Stimulated activated CD4-positive, alpha-beta T cell treated with anti-CD3 and anti-CD28 coated beads, Interleukin-12 subunit alpha, Interleukin-12 subunit beta, amount 100 ng/mL, for 4 hours (primary cell): ENCODE data around the gene BSPH1.
"Not testable (repeated sequence)": the region's sequence is repeated elsewhere in the genome, so short reads cannot be mapped to it uniquely, and the experiment has no call there.

Experiments
- DNase-seq: peaks from one replicate; pipeline ENCODE4 v3.0.0-alpha.2; 2020

The BSPH1 gene

DNA sequence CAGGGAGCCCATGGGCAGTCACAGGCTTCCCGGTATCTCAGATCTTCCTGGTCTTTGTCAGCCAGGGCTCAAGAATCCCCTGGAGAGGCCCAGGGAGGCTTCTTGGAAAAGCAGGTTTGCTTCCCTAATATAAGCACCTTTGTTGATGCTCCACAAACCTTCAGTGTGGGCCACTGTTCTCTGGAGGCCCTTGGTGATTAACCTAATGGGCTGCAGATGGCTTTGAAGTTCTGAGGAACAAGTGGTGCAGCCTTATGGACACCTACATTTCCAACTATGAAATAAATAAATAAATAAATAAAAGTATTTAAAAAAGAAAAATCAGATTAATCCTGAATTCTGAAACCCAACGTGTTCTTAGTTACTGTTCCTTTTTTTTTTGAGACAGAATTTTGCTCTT is at the start of gene BSPH1:
TSS of gene BSPH1 (minus strand) at position 101 of the 400 bp plus-strand sequence. CDS start at position 12, 89 bp downstream.
- no peak for DNase-seq

- no peak for DNase-seq
These were observed 44.8 kb upstream of the BSPH1 start for GRCh38 chr19:48036765-48037164.

GRCh38 chr19:48033604-48034003 is 41.6 kb upstream of the BSPH1 start:
- no peak for DNase-seq

GRCh38 chr19:48030073-48030472 is 38.1 kb upstream of the BSPH1 start:
- DNase-seq: no peak

DNA sequence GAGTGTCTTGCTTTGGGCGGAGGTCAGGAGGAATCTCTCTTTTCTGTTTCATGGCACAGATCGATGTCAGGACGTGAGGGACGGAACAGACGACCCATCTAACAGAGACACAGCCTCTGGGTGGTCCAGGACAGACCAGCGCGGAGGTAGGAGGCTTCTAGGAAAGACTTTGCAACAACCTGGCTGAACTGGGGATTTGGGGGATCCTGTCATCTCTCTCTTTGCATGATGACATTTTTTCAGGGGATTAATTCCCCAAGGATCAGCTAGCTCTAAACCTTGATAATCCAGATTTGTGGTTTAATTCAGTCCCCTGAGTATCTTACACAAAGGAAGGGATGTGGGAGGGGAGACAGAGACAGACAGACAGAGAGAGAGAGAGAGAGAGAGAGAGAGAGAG is 37.5 kb upstream of the BSPH1 start:
- no peak for DNase-seq

GRCh38 chr19:48025480-48025879 is 33.5 kb upstream of the BSPH1 start:
- no peak for DNase-seq

DNA sequence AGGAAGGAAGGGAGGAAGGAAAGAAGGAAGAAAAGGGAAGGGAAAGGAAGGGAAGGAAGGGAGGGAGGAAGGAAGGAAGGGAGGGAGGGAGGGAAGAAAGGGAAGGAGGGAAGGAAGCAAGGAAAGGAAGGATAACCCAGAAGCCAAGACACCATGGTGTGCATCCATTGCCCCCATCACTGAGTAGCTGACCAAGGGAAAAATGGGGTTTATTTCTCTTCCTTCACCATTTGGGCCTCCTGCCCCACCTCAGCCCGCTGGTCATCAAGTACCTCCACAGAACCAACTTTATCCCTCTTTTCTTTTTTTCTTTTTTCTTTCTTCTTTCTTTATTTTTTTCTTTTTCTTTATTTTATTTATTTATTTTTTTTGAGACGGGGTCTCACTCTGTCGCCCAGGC is 31.5 kb upstream of the BSPH1 start:
- DNase-seq: no peak

DNA sequence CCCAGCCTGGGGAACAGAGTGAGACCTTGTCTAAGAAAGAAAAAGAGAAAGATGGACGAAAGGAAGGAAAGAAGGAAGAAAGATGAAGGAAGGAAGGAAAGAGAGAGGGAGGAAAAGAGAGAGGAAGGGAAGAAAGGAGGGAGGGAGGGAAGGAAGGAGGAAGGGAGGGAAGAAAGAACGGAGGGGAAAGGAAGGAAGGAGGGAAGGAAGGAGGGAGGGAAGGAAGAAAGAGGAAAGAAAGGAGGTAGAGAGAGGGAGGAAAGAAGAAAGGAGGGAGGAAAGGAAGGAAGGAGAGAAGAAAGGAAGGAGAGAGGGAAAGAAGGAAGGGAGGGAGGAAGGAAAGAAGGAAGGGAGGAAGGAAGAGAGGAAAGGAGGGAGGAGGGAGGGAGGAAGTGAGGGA is 31.0 kb upstream of the BSPH1 start:
- no peak for DNase-seq

DNA sequence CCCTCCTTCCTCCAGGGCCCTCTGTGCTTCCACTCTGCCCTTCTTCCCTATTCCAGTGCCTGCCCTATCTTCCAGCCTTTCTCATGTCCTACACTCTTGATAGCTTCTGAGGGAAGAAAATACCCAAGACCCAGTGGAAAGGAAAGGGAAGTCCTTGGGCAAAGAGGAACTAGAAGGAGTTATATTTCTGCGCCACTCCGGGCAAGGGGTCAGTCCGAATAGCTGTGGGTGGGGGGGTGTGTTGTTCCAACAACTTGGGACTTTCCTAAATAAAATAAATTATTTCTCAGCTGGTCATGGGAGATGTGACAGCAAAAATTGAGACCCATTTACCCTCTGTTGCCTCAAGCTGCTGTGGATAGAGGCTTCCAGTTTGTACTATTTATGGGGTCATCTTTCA is 28.7 kb upstream of the BSPH1 start:
- no peak for DNase-seq

DNA sequence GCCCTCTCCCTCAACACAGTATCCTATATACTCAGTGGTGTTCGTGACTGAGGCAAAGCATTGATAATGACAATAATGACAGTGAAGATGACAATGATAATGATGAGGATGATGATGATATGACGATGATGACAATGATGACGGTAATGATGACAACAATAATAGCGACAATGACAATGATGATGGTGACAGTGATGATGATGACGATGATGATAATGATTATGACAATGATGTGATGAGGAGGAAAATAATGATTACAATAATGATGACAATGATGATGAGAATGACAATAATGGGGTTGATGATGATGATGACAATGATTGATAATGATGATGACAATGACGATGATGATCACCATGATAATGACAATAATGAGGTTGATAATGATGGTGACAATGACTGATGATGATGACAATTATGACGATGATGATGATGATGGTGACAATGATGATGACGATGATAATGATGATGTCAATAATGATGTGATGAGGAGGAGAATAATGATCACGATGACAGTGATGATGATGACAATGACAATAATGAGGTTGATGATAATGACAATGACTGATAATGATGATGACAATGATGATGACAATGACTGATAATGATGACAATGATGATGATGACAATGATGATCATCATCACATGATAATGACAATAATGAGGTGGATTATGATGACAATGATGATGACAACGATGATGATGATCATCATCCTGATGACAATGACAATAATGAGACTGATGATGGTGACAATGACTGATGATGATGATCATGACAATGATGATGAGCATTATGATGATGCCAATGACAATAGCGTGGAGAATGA is 19.2 kb upstream of the BSPH1 start:
- no peak for DNase-seq

DNA sequence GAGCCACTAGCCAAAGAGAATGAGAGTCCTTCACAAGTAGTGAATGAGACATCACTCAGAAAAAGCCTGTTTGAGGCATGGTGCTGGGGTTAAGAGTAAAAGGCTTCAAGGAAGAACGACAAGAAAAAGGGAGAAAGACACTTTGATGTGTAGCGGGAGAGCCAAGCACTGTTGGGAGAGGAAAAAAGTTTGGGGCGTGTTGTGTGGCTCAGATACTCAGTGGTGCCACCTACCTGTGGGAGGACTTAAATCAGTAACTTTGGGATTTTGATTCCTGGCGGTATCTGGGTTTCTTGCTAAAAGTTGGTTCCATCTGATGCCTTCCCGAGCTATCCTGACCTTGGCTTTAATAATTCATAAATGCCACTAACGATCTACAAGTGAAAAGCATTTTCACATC is 14.8 kb upstream of the BSPH1 start:
- no peak for DNase-seq

GRCh38 chr19:48004236-48004635 is 12.3 kb upstream of the BSPH1 start:
- no peak for DNase-seq

DNA sequence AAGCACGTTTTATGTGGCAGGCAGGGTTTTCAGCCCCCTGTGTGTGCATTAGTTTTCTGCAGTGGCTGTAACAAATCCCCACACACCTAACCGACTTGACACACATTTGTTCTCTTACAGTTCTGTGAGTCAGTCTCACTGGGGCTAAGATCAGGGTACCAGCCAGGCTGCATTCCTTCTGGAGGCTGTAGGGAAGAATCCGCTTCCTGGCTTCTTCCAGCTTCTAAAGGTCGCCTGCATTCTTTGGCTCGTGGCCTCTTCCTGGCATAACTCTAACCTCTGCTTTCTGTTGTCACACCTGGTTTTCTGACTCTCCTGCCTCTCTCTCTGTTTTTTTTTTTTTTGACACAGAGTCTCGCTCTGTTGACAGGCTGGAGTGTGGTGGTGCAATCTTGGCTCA is 8.9 kb upstream of the BSPH1 start:
- DNase-seq: no peak

- no peak for DNase-seq
These were observed 6.8 kb upstream of the BSPH1 start for GRCh38 chr19:47998800-47999199.

DNA sequence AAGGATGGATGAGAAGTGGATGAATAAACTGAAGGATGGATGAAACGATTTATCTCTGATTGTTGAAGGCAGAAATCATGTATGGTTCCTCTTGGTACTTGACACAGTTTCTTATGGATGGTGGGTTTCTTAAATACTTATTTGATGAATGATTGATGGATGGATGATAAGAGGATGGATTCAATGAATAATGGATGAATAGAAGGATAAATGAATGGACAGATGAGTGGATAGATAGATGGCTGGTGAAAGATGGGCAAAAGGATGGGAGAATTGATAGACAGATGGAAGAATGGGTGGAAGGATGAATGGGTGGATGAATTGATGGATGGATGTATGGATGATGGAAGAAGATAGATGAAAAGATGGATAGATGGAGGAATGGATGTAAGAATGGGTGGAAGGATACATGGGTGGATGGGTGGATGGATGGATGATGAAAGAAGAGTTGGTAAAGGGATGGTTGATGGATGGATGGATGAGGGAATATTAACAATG is 4.3 kb upstream of the BSPH1 start:
- DNase-seq: no peak

- DNase-seq: no peak
These were observed 2.3 kb upstream of the BSPH1 start, which contains the start of gene ELSPBP1 for GRCh38 chr19:47994209-47994802. TSS of gene ELSPBP1 (plus strand) at chr19:47994632. CDS start at chr19:48008668, 14,036 bp downstream.

DNA sequence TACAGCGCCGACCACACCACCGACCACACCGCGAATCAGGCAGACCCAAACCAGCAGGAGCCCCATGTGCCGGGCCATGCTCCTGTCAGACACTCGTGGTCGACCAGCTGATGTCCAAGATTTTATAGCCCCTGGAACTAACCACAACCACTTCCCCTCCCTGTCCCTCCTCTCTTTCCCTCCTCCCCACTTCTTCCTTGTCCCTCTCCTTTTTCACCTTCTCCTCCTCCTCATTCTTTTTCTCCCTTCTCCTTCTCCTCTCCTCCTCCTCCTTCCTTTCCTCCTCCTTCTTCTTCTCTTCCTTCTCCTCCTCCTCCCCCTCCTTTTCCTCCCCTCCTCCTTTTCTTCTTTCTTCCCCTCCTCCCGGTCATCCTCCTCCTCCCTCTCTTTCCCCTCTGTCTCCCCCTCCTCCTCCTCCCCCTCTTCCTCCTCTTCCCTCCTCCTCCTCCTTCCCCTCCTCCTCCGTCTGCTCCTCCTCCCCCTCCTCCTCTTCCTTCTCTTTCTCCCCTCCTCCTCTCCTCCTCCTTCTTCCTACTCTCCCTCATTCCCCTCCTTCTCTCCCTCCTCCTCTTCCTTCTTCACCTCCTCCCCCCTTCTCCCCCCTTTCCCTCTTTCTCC is 670 bp downstream of the BSPH1 start:
- no peak for DNase-seq

DNA sequence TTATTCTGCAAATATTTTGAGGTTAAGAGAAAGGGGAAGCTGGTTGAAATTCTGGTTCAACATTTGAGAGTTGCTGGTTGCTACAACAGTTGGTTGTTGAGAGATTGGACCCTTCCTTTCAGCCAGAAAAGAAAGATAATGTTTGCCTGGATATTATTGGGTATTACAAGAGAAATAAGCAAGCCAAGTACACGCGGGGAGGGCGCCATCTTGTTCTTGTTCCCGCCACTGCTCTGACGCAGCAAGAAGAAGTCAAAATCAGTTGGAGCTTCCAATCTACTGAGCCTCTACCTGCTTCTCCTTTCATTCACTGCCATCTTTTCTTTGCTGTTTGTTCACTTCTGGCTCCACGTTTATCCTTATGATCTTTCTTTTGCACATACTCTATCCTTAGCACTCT is 18.4 kb downstream of the BSPH1 start:
- DNase-seq: no peak

- not testable (repeated sequence) for DNase-seq
These were observed 36.0 kb downstream of the BSPH1 start for GRCh38 chr19:47955936-47956335.

DNA sequence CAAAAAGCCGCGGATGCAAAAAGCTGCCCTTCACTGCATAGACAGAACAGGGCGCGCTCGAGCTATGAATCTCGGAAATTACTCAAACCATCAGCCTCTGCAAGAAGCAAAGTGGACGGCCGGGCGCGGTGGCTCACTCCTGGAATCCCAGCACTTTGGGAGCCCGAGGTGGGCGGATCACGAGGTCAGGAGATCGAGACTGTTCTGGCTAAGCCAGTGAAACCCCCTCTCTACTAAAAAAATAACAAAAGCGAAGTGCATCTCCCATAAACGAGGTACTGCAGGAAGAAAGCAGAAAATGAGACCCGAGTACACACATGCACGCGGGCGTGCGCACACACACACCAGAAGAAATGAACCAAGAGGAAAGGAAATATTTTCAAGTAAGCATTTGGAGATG is 39.8 kb downstream of the BSPH1 start:
- not testable (repeated sequence) for DNase-seq

DNA sequence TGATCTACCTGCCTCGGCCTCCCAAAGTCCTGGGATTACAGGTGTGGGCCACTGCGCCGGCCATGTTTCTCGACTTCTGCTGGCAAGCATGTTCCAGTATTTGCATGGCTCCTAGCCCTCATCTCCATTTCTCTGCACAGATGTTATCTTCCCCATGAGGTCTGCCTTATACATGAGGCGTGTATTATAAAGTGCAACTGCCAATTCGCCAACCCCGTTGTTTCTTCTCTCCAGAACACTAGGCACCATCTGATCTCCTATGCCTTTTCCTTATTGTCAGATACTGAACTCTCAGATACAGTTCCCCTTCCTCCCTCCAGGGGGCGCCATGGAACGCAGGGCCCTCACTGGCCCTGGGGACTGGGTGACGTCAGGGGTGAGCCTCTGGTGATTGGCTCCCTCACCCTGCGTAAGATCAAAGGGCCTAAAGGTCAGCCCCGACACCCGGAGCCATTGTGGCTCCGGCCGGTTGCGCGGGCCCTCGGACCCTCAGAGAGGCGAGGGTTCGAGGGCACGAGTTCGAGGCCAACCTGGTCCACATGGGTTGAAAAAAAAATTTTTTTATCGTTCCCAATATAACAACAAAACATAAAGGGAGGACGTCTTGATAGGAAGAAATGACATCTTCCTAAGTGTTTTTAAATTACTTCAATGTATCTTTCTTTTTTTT is 42.0 kb downstream of the BSPH1 start:
- not testable (repeated sequence) for DNase-seq

DNA sequence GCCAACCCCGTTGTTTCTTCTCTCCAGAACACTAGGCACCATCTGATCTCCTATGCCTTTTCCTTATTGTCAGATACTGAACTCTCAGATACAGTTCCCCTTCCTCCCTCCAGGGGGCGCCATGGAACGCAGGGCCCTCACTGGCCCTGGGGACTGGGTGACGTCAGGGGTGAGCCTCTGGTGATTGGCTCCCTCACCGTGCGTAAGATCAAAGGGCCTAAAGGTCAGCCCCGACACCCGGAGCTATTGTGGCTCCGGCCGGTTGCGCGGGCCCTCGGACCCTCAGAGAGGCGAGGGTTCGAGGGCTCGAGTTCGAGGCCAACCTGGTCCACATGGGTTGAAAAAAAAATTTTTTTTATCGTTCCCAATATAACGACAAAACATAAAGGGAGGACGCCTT is 63.4 kb downstream of the BSPH1 start:
- not testable (repeated sequence) for DNase-seq

DNA sequence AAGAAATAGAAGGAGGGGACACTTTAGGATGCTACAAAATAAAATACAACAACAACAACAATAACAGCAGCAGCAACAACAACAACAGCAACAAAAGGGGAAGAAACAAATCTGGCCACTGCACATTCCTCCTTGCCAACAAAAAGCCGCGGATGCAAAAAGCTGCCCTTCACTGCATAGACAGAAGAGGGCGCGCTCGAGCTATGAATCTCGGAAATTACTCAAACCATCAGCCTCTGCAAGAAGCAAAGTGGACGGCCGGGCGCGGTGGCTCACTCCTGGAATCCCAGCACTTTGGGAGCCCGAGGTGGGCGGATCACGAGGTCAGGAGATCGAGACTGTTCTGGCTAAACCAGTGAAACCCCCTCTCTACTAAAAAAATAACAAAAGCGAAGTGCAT is 71.9 kb downstream of the BSPH1 start:
- not testable (repeated sequence) for DNase-seq
